Parathyroid adenoma (tissue), 2 donors: ENCODE data around the gene PYHIN1.
A peak's percentile ranks its signal among the peaks of the same experiment; 100 is the strongest.
"Not testable (repeated sequence)": the region's sequence is repeated elsewhere in the genome, so short reads cannot be mapped to it uniquely, and the experiment has no call there.

Source experiments
- H2AFZ ChIP-seq: fragments of 300-600 bp; sonication (generic); one replicate; pipeline ENCODE4 v1.7.0; 2017; ENCODE audit warnings: antibody characterized with exemption, mild to moderate bottlenecking
- H3K27ac ChIP-seq: fragments of 300-600 bp; sonication (generic); one replicate; pipeline ENCODE4 v1.7.0; 2017
- H3K27me3 ChIP-seq: fragments of 300-600 bp; sonication (generic); one replicate; pipeline ENCODE4 v1.7.0; 2017; ENCODE audit warnings: low read length; ENCODE audit not compliant: control insufficient read depth, insufficient read depth
- H3K36me3 ChIP-seq: fragments of 300-600 bp; sonication (generic); one replicate; pipeline ENCODE4 v1.7.0; 2017; ENCODE audit warnings: low read length; ENCODE audit not compliant: control insufficient read depth, insufficient read depth
- H3K4me1 ChIP-seq: fragments of 300-600 bp; sonication (generic); one replicate; pipeline ENCODE4 v1.7.0; 2017; ENCODE audit warnings: control low read depth
- H3K4me2 ChIP-seq: fragments of 300-600 bp; sonication (generic); one replicate; pipeline ENCODE4 v1.7.0; 2017; ENCODE audit warnings: low read length
- H3K4me3 ChIP-seq: fragments of 300-600 bp; sonication (generic); one replicate; pipeline ENCODE4 v1.7.0; 2017; ENCODE audit warnings: low read depth, low read length
- H3K79me2 ChIP-seq: fragments of 300-600 bp; sonication (generic); one replicate; pipeline ENCODE4 v1.7.0; 2017; ENCODE audit warnings: control low read depth
- H3K9ac ChIP-seq: fragments of 300-600 bp; sonication (generic); one replicate; pipeline ENCODE4 v1.7.0; 2017; ENCODE audit warnings: mild to moderate bottlenecking
- H3K9me3 ChIP-seq: fragments of 300-600 bp; sonication (generic); one replicate; pipeline ENCODE4 v1.7.0; 2017; ENCODE audit warnings: low read length; ENCODE audit not compliant: control insufficient read depth
- CTCF ChIP-seq: fragments of 300-600 bp; sonication (generic); IDR thresholded peaks from one replicate; pipeline ENCODE4 v1.7.0; 2017; ENCODE audit warnings: antibody characterized with exemption, mild to moderate bottlenecking
- donor health status: primary hyperparathyroidism.

The PYHIN1 gene

GRCh38 chr1:159000625-159001024 lies 69.3 kb downstream of the PYHIN1 start:
- H3K27me3 ChIP-seq = no peaks in the 10 kb centered on the region
- peak overlapping the region; percentile 24 for H3K4me3 ChIP-seq

GRCh38 chr1:159005161-159005560 lies 73.8 kb downstream of the PYHIN1 start:
- no peak for TF ChIP-seq CTCF
- Histone ChIP-seq H3K36me3 (no peaks in the 10 kb centered on the region), H3K4me2 (no peak overlapping the region), H3K9ac (no peak overlapping the region), H3K27me3 (no peaks in the 10 kb centered on the region), H3K4me3 (no peak overlapping the region), H3K79me2 (no peaks in the 10 kb centered on the region), H3K27ac (peak overlapping the region; percentile 36), H3K9me3 (no peaks in the 10 kb centered on the region), H3K4me1 (peaks cover 2% of the 10 kb centered on the region), H2AFZ (no peak overlapping the region)

More at GRCh38 chr1:159000625-159001024, 69.3 kb downstream of the PYHIN1 start:
- Histone ChIP-seq H3K9ac (no peak overlapping the region), H3K79me2 (no peaks in the 10 kb centered on the region), H3K4me2 (no peak overlapping the region), H2AFZ (no peak overlapping the region), H3K36me3 (no peaks in the 10 kb centered on the region), H3K9me3 (no peaks in the 10 kb centered on the region), H3K4me1 (peaks cover 2% of the 10 kb centered on the region), H3K27ac (peak overlapping the region; percentile 87)
- TF ChIP-seq CTCF = no peak

- Histone ChIP-seq H3K4me2 (no peak overlapping the region), H3K9me3 (no peaks in the 10 kb centered on the region), H3K79me2 (no peaks in the 10 kb centered on the region), H3K9ac (no peak overlapping the region), H3K36me3 (no peaks in the 10 kb centered on the region), H3K27me3 (no peaks in the 10 kb centered on the region), H3K4me3 (no peak overlapping the region), H2AFZ (no peak overlapping the region), H3K27ac (peak overlapping the region; percentile 39), H3K4me1 (no peaks in the 10 kb centered on the region)
- no peak for TF ChIP-seq CTCF
These were observed 74.3 kb downstream of the PYHIN1 start for GRCh38 chr1:159005676-159006075.

GRCh38 chr1:159006210-159006807 lies 75.0 kb downstream of the PYHIN1 start:
- not testable (repeated sequence) for H3K27me3 ChIP-seq, H3K9me3 ChIP-seq, H3K79me2 ChIP-seq, H3K9ac ChIP-seq, H3K4me3 ChIP-seq, H2AFZ ChIP-seq, H3K4me1 ChIP-seq, H3K4me2 ChIP-seq, H3K36me3 ChIP-seq
- peak overlapping the region; percentile 39 for H3K27ac ChIP-seq

GRCh38 chr1:159007726-159008125 lies 76.4 kb downstream of the PYHIN1 start:
- H3K9ac ChIP-seq = no peak overlapping the region
- no peak overlapping the region for H2AFZ ChIP-seq
- no peaks in the 10 kb centered on the region for H3K4me1 ChIP-seq
- H3K4me2 ChIP-seq = no peak overlapping the region
- H3K79me2 ChIP-seq = no peaks in the 10 kb centered on the region
- H3K9me3 ChIP-seq = no peaks in the 10 kb centered on the region
- no peak for TF ChIP-seq CTCF
- H3K36me3 ChIP-seq = no peaks in the 10 kb centered on the region
- H3K27me3 ChIP-seq = no peaks in the 10 kb centered on the region
- no peak overlapping the region for H3K4me3 ChIP-seq
- H3K27ac ChIP-seq = no peak overlapping the region
